SK-N-SH (cell line): Measurements from ENCODE around the gene OVAAL. TPM values are rescaled to one million over a fixed set of nuclear protein-coding genes. Genes with fewer than 3 reads are reported as not detected.

Experiments
- CTCF ChIA-PET: fragments of 300-600, 350-600 bp; formaldehyde crosslinking; extraction: SDS; loops from one replicate; lab custom pipeline; 2021; lab: Yijun Ruan, JAX
- POLR2A ChIA-PET: fragments of 350-600 bp; sonication (Branson Sonifier 250); formaldehyde crosslinking; extraction: SDS; loops from one replicate; lab custom pipeline; 2020; ENCODE audit warnings: antibody characterized with exemption, inconsistent platforms; lab: Yijun Ruan, JAX
- DNase-seq: peaks from one replicate; pipeline ENCODE4 v3.0.0; 2012
- H2AFZ ChIP-seq: fragments of 200-600 bp; sonication (generic); 2 replicates; pipeline ENCODE4 v1.8.1; 2016; ENCODE audit warnings: antibody characterized with exemption, mild to moderate bottlenecking, low read depth
- H3F3A ChIP-seq: fragments of 200-600 bp; sonication (generic); replicated peaks from 2 replicates; pipeline ENCODE3; 2016; ENCODE audit warnings: antibody characterized with exemption, mild to moderate bottlenecking; ENCODE audit not compliant: insufficient read depth
- H3K27ac ChIP-seq, 2 experiments: fragments of 200-500 bp in 1 of 2; fragments of 200-600 bp in 1 of 2; sonication (Bioruptor generic) in 1 of 2; sonication (generic), shearing (Covaris generic) in 1 of 2; 2 replicates each; pipeline versions ENCODE4 v1.5.1 to v1.6.1; 2014 to 2016; ENCODE audit warnings: low read depth in 2 of 2, inconsistent platforms in 1 of 2, low read length in 1 of 2, mild to moderate bottlenecking in 1 of 2, mixed read lengths in 1 of 2
- H3K27me3 ChIP-seq: fragments of 200-600 bp; sonication (generic), shearing (Covaris generic); 2 replicates; pipeline ENCODE4 v1.6.1; 2016; ENCODE audit warnings: mixed run types; ENCODE audit not compliant: insufficient read depth
- H3K36me3 ChIP-seq, 2 experiments: fragments of 200-500 bp in 1 of 2; fragments of 200-600 bp in 1 of 2; sonication (Bioruptor generic) in 1 of 2; sonication (generic) in 1 of 2; replicated peaks in 1 of 2; 2 replicates each; pipeline versions ENCODE3 to v1.5.1; 2014 to 2016; ENCODE audit warnings: low read length in 1 of 2, mild to moderate bottlenecking in 1 of 2; ENCODE audit not compliant: insufficient read depth in 2 of 2, control insufficient read depth in 1 of 2
- H3K4me1 ChIP-seq, 2 experiments: fragments of 200-500 bp in 1 of 2; fragments of 200-600 bp in 1 of 2; sonication (Bioruptor generic) in 1 of 2; sonication (generic), shearing (Covaris generic) in 1 of 2; 2 replicates each; pipeline versions ENCODE4 v1.5.1 to v1.6.1; 2014 to 2016; ENCODE audit warnings: low read depth in 1 of 2, low read length in 1 of 2, mixed run types in 1 of 2; ENCODE audit not compliant: insufficient read depth in 2 of 2, control insufficient read depth in 1 of 2
- H3K4me2 ChIP-seq: fragments of 200-600 bp; sonication (generic), shearing (Covaris generic); 2 replicates; pipeline ENCODE4 v1.6.1; 2017; ENCODE audit warnings: mixed run types
- H3K4me3 ChIP-seq, 2 experiments: fragments of 200-500 bp in 1 of 2; fragments of 200-600 bp in 1 of 2; sonication (Bioruptor generic) in 1 of 2; sonication (generic), shearing (Covaris generic) in 1 of 2; 2 replicates each; pipeline versions ENCODE4 v1.5.1 to v1.8.1; 2014 to 2016; ENCODE audit warnings: low read depth in 2 of 2, inconsistent platforms in 1 of 2, low read length in 1 of 2, mild to moderate bottlenecking in 1 of 2, mixed read lengths in 1 of 2, moderate library complexity in 1 of 2
- H3K79me2 ChIP-seq: fragments of 200-600 bp; sonication (generic); 2 replicates; pipeline ENCODE4 v1.8.1; 2017; ENCODE audit warnings: mild to moderate bottlenecking; ENCODE audit not compliant: insufficient read depth
- H3K9ac ChIP-seq: fragments of 200-600 bp; sonication (generic); 2 replicates; pipeline ENCODE4 v1.6.1; 2017; ENCODE audit warnings: mixed run types
- H3K9me2 ChIP-seq: fragments of 200-600 bp; sonication (generic); 2 replicates; pipeline ENCODE4 v1.6.1; 2017; ENCODE audit warnings: mixed run types
- H3K9me3 ChIP-seq: fragments of 200-600 bp; sonication (generic); 2 replicates; pipeline ENCODE4 v1.6.1; 2017; ENCODE audit warnings: mixed run types, mild to moderate bottlenecking, moderate library complexity
- H4K20me1 ChIP-seq: fragments of 200-600 bp; sonication (generic); 2 replicates; pipeline ENCODE4 v1.6.1; 2017; ENCODE audit warnings: mild to moderate bottlenecking, mixed run types; ENCODE audit not compliant: insufficient read depth
- CTCF ChIP-seq: fragments of 200-600 bp; sonication (generic); IDR thresholded peaks from 2 replicates; pipeline ENCODE4 v1.6.1; 2017; ENCODE audit warnings: antibody characterized with exemption, mild to moderate bottlenecking, moderate library complexity
- EP300 ChIP-seq, 2 experiments: IDR thresholded peaks; 2 replicates each; pipeline versions ENCODE4 v1.4.0 to v1.6.1; 2012; ENCODE audit warnings: borderline replicate concordance in 1 of 2, low read depth in 1 of 2, low read length in 1 of 2
- FOXM1 ChIP-seq: IDR thresholded peaks from 2 replicates; pipeline ENCODE4 v1.4.0; 2012; ENCODE audit warnings: low read depth, mild to moderate bottlenecking
- IRF3 ChIP-seq: fragments of 150-350 bp; IDR thresholded peaks from 2 replicates; pipeline ENCODE4 v1.6.1; 2016; ENCODE audit warnings: mild to moderate bottlenecking, low read depth, low read length
- NFIC ChIP-seq: IDR thresholded peaks from 2 replicates; pipeline ENCODE4 v1.4.0; 2012; ENCODE audit warnings: borderline replicate concordance
- PBX3 ChIP-seq: IDR thresholded peaks from 2 replicates; pipeline ENCODE4; 2012
- RCOR1 ChIP-seq: fragments of 150-350 bp; IDR thresholded peaks from 2 replicates; pipeline ENCODE4 v1.6.1; 2017; ENCODE audit warnings: antibody characterized with exemption, low read length
- REST ChIP-seq: IDR thresholded peaks from 2 replicates; pipeline ENCODE4 v1.6.1; 2012; ENCODE audit warnings: mild to moderate bottlenecking, low read depth, low read length, moderate library complexity
- RFX5 ChIP-seq: IDR thresholded peaks from 2 replicates; pipeline ENCODE4 v1.6.1; 2012; ENCODE audit warnings: mild to moderate bottlenecking, improper control_type of control experiment, low read length
- RXRA ChIP-seq: IDR thresholded peaks from 2 replicates; pipeline ENCODE4 v1.4.0; 2012; ENCODE audit warnings: low read depth, mild to moderate bottlenecking, borderline replicate concordance
- SIN3A ChIP-seq: IDR thresholded peaks from 2 replicates; pipeline ENCODE4 v1.6.1; 2012; ENCODE audit warnings: low read depth, mild to moderate bottlenecking, low read length, moderate library complexity, borderline replicate concordance
- SMC3 ChIP-seq: IDR thresholded peaks from 2 replicates; pipeline ENCODE4 v1.6.1; 2012; ENCODE audit warnings: low read depth, low read length, improper control_type of control experiment
- TAF1 ChIP-seq: IDR thresholded peaks from 2 replicates; pipeline ENCODE4 v1.6.1; 2012; ENCODE audit warnings: low read depth, mild to moderate bottlenecking, low read length, moderate library complexity, borderline replicate concordance
- TCF12 ChIP-seq: IDR thresholded peaks from 2 replicates; pipeline ENCODE4 v1.4.0; 2012
- TEAD4 ChIP-seq: IDR thresholded peaks from 2 replicates; pipeline ENCODE4 v1.4.0; 2012; ENCODE audit warnings: mild to moderate bottlenecking, borderline replicate concordance; ENCODE audit not compliant: insufficient read depth
- USF1 ChIP-seq: IDR thresholded peaks from 2 replicates; pipeline ENCODE4 v1.4.0; 2012; ENCODE audit warnings: low read depth, borderline replicate concordance
- USF2 ChIP-seq: fragments of 150-350 bp; IDR thresholded peaks from 2 replicates; pipeline ENCODE4 v1.6.1; 2017; ENCODE audit warnings: antibody characterized with exemption, low read length, low read depth, borderline replicate concordance
- ZBTB33 ChIP-seq: IDR thresholded peaks from 2 replicates; pipeline ENCODE4 v1.4.0; 2012; ENCODE audit warnings: low read depth, borderline replicate concordance
- WGBS: methylation state at CpG from one replicate; pipeline ENCODE4 v1.1.6; 2017; ENCODE audit warnings: low lambda C conversion rate; 5-methylcytosine and 5-hydroxymethylcytosine counted together
- polyA plus RNA-seq, 3 experiments: library from polyadenylated mRNA; depleted of rRNA; stranded (reverse); fragments of >200 nt; gene quantifications; 2 replicates each; pipeline ENCODE4 v1.2.3, GENCODE V29; 2012

OVAAL gene
- polyA plus RNA-seq, 1 of the 3 experiments (the other 2 are of a cell fraction) = not detected

- Histone ChIP-seq H3F3A (no peaks in the 10 kb centered on the region), H3K9me3 (no peaks in the 10 kb centered on the region), H3K4me1 (peaks cover 7 to 9% of the 10 kb centered on the region in 2 experiments), H3K36me3 (no peaks in the 10 kb centered on the region), H3K4me2 (no peak overlapping the region), H3K27me3 (no peaks in the 10 kb centered on the region), H3K27ac (no peak overlapping the region), H3K9me2 (no peaks in the 10 kb centered on the region), H3K9ac (no peak overlapping the region), H2AFZ (no peak overlapping the region), H4K20me1 (no peaks in the 10 kb centered on the region), H3K79me2 (no peaks in the 10 kb centered on the region), H3K4me3 (no peak overlapping the region)
- no peak for DNase-seq
- TF ChIP-seq TEAD4 (no peak), USF1 (no peak), ZBTB33 (no peak), PBX3 (no peak), REST (no peak), RCOR1 (no peak), EP300 (IDR thresholded peaks at IDR 0.05; ENCODE audit: borderline replicate concordance in 1 of 2, low read depth in 1 of 2, low read length in 1 of 2) (no peak), NFIC (no peak), RXRA (no peak), CTCF (no peak), SIN3A (no peak), TAF1 (no peak), FOXM1 (no peak), TCF12 (no peak), RFX5 (no peak), SMC3 (no peak), USF2 (no peak), IRF3 (no peak)
- ChIA-PET CTCF (no interaction called here), POLR2A (no interaction called here)
- 89% methylated on average over 9 of the region's 9 CpGs for WGBS
Observed at GRCh38 chr1:180567654-180568053, 8.9 kb downstream of the OVAAL start.
